HepG2 (cell line): ENCODE results near the gene TXNIP.

Source experiments
- RBM39 ChIP-seq: fragments of 200-400 bp; formaldehyde crosslinking; IDR thresholded peaks from one replicate; pipeline ENCODE4 v1.6.1; 2018; ENCODE audit warnings: antibody characterized with exemption, mild to moderate bottlenecking, low read depth, low read length; ENCODE audit not compliant: poor library complexity, severe bottlenecking
- SP4 ChIP-seq: sonication (generic); formaldehyde crosslinking; IDR thresholded peaks from 2 replicates; pipeline ENCODE4 v1.8.1; 2023; ENCODE audit warnings: mild to moderate bottlenecking, missing genetic modification reagents
- ZNF138 ChIP-seq: sonication (generic); formaldehyde crosslinking; IDR thresholded peaks from 2 replicates; pipeline ENCODE4 v1.5.0; 2020; ENCODE audit warnings: mild to moderate bottlenecking, low read depth, missing genetic modification reagents
- ZNF687 ChIP-seq: sonication (generic); formaldehyde crosslinking; IDR thresholded peaks from 2 replicates; pipeline ENCODE4 v1.5.1; 2020; ENCODE audit warnings: mild to moderate bottlenecking, missing genetic modification reagents, moderate library complexity
- TF ChIP-seq, protein P1 (sequence below): sonication (generic); formaldehyde crosslinking; conservative IDR thresholded peaks from 2 replicates; pipeline ENCODE4 v1.8.1; 2023; ENCODE audit warnings: missing genetic modification reagents

DNA sequence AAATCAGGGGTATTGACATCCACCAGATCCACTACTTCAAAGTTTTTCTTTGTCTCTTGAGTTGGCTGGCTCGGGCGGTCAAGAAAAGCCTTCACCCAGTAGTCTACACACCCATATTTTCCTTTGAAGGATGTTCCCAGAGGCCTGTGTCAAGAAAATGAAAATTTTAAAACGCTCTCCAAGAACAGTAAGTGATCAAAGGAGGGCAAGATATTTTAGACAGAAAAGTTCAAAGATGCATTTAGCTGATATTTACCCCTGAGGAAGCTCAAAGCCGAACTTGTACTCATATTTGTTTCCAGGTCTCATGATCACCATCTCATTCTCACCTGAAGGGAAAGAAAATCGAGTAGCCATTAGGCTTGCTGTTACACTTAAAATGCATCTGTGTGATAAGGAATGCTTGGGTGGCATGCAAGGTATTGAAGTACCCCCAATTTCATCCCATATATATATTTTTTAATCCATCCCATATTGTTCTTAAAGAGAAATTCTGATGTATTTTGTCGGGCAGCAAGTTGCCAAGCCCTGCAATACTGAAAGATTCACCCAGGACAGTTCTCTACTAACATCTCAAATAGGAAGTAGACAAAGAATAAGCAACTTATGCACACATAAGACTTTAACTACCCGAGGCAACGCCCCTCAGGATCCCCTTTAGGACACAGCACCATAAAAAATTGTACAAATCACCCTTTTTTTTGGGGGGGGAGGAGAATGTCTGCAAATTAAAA is 1.1 kb downstream of the TXNIP start:
- TF ChIP-seq, protein P1, sequence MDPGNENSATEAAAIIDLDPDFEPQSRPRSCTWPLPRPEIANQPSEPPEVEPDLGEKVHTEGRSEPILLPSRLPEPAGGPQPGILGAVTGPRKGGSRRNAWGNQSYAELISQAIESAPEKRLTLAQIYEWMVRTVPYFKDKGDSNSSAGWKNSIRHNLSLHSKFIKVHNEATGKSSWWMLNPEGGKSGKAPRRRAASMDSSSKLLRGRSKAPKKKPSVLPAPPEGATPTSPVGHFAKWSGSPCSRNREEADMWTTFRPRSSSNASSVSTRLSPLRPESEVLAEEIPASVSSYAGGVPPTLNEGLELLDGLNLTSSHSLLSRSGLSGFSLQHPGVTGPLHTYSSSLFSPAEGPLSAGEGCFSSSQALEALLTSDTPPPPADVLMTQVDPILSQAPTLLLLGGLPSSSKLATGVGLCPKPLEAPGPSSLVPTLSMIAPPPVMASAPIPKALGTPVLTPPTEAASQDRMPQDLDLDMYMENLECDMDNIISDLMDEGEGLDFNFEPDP, result no peak
- no peak for TF ChIP-seq ZNF687 (CRISPR knock-in tag)
- TF ChIP-seq SP4 (CRISPR knock-in tag), result no peak
- no peak for TF ChIP-seq ZNF138 (CRISPR knock-in tag)
- TF ChIP-seq RBM39, result no peak
